HG02840 (cell line): ENCODE data around the gene MYT1.

Experiments
- ATAC-seq: cut with Tn5 transposase; IDR thresholded peaks from one replicate; pipeline ENCODE4 v1.9.1; 2021; ENCODE audit warnings: mild to moderate bottlenecking, moderate library complexity, moderate number of reproducible peaks; ENCODE audit not compliant: unreplicated experiment, low FRiP score

The MYT1 gene

GRCh38 chr20:64153861-64154589 is 10.2 kb upstream of the MYT1 start:
- ATAC-seq: no peak

DNA sequence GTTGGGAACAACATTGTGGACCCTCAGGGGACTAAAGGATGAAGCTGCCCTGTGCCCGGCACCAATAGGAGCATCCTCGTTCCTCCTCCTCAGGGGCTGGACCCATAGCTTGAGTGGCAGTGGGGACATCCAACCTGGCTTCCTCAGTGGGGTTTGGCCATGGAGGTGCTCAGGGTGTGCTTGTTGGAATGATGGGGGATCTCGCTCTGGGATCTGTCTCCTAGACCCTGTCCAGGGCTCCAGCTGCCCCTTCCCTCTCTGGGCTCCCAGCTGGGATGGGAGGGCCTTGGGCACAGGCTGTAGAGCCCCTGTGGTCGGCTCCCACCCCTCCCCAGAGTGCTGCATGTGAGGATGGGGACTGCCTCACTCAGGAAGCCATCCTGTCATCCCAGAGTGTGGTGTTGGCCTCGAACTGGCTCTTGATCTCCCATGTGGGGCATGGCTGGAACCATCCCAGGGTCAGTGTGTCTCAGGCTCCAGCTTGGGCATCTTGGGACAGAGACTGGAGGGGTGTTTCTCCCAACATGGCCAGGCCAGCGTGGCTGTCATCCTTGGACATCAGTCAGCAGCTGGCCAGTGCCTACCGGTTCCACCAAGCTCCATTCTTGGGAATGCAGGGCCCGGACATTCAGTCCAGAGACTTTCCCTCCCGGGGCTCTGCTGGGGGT is 9.5 kb upstream of the MYT1 start:
- no peak for ATAC-seq

- no peak for ATAC-seq
These were observed 8.8 kb upstream of the MYT1 start for GRCh38 chr20:64155258-64156135.

GRCh38 chr20:64156136-64156885 is 7.9 kb upstream of the MYT1 start:
- no peak for ATAC-seq

GRCh38 chr20:64156886-64157875 is 7.1 kb upstream of the MYT1 start:
- no peak for ATAC-seq

GRCh38 chr20:64157878-64158277 is 6.4 kb upstream of the MYT1 start:
- ATAC-seq: no peak

DNA sequence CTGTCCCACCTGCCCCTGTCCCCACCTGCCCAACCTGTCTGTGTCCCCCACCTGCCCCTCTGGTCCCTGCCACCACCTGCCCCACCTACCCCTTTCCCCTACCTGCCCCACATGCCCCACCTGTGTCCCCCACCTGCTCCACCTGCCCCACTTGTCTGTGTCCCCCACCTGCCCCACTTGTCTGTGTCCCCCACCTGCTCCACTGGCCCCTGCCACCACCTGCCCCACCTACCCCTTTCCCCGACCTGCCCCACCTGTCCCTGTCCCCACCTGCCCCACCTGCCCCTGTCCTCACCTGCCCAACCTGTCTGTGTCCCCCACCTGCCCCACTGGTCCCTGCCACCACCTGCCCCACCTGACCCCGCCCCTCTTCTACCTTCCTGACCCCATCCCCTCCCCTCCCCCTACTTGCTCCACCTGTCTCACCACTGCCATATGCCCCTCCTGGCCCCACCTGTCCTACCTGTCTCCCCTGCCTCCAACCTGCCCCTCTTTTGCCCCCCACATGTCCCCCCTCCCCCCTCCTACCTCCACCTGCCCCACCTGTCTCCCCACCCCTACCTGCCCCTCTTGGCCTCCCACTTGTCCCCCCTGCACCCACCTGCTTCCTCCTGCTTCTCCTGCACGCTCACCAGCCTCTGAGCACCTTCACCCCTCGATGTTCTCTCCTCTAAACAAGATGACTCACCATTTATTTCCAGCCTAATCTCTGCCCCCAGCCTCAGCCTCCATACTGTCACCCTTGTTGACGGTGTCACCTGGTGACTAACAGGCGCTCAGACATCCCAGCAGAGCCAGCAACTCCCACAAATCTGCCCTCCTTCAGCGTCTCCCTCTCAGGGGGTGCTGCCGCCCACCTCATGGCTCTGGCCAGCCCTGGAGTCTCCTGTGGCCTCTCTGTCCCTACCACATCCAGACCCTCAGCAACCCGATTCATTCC is 5.6 kb upstream of the MYT1 start:
- ATAC-seq: no peak

GRCh38 chr20:64159286-64159680 is 5.0 kb upstream of the MYT1 start:
- no peak for ATAC-seq

- ATAC-seq: no peak
These were observed 4.5 kb upstream of the MYT1 start for GRCh38 chr20:64159711-64160110.

DNA sequence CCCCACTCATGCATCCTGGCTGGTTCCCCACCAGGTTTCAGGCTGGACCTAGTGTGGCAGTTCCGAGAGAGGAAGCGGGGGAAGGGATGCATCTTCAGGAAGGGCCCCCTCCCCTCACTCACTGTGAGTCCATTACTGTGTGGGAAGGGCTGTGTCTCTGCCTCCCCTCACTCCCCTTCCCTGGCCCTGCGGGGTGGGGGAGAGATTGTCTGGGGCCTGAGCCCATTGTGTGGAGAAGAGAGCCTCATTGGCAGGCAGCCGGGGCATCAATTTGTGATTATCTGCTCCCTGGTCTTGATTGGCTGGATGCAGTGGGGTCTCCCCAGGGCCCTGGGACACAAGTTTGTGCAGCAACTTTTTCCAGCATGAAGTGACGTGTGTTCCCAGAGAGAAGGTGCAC is 4.1 kb upstream of the MYT1 start:
- no peak for ATAC-seq

- ATAC-seq: no peak
These were observed 3.5 kb upstream of the MYT1 start for GRCh38 chr20:64160526-64161355.

GRCh38 chr20:64161356-64162238 is 2.7 kb upstream of the MYT1 start:
- ATAC-seq: no peak

DNA sequence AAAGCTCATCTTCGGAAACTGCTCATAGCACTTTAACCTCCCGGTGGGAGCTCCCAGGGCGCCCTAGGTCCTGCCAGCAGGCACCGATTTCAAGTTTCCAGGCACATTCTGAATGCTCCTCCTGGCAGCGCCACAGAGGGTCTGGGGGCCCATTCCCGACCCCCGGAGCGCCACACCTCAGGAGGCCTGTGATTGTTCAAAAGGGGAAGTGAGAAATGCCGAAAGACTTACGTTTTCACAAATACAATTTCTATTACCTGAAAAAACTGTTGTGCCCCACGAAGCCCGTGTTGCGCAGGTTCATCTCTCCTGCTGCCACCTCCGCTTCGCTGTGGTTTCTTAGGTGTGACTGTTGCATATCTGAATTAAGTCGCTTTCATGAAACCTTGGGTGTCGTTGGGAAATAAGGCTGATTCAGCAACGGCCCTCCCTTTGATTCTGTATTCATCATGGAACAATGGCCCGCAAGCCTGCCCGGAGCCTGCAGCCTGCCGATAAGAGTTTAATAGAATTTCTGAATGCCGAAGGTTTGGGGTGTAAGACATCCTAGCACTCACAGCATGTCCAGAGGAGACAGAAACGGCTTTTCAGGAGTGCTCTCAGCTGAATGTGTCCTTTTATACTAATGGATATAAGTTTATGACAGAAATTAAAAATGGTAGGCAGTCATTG is 1.9 kb upstream of the MYT1 start:
- ATAC-seq: no peak

DNA sequence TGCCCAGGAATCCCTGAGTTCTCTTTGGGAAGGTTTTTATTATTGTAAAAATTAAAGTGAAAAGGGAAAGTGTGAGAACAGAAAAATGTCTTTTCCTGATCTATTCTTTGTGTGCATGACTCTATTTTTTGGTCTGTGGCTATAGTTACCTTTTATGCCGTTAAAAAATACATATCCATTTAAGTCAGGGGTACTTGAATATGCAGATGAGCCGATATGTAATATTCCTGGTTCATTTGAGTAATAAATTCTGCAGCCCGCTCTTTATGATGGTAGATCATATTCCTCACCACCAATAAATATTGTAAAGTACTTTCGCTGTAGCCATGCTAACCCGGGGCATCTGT is 503 bp upstream of the MYT1 start:
- ATAC-seq: no peak

DNA sequence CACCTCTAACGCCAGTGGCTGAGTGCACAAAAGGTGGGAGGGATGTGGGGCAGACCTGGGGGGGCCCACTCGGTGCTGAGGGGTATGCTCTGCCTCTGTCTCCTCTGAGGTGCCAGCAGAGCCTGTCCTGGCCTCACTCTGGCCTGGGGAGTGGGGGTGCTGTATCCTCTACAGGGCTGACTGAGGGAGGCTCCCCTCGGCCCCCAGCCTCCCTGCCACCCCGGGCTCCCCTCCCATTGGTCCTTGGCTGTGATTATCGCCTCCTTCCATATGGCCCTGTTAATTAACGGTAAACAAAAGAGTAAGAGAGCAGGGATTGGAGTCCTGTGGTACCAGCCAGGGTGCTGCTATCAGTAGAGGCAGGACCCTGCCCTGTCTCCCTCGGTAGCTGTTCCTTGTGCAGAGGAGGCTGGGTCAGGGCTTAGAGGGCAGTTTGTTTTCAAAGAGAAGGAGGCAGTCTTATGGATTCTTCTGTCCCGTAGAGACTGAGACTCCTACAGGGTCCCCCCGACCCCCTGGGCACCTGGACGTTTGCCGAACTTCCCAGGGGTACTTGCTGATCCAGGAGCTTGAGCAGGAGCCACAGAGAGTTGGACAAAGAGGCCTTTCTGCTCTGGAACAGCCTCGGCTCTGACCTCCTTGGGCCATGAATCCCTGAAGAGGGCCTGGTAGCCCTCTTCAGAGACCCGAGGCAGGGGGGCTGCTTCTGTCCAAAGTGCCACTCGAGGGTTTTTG is 1.8 kb downstream of the MYT1 start:
- ATAC-seq: no peak
